GM23338 (cell line): ENCODE data around the gene DVL2. TPM values are rescaled to one million over a fixed set of nuclear protein-coding genes. Genes with fewer than 3 reads are reported as not detected.
A peak's percentile ranks its signal among the peaks of the same experiment; 100 is the strongest.

Experiments used
- ATAC-seq: fragments of 200-7000 bp; cut with Tn5 transposase; 3 replicates; pipeline ENCODE4 v1.9.1; 2020
- DNase-seq: peaks from one replicate; pipeline ENCODE4 v3.0.0-alpha.2; 2015; ENCODE audit warnings: low spot score
- H2AFZ ChIP-seq: fragments of 200-600 bp; sonication (generic); 2 replicates; pipeline ENCODE4 v1.8.0; 2016; ENCODE audit warnings: antibody characterized with exemption, mild to moderate bottlenecking, moderate library complexity
- H3F3A ChIP-seq: fragments of 200-600 bp; sonication (generic); replicated peaks from 2 replicates; pipeline ENCODE4 v1.8.0; 2017; ENCODE audit warnings: antibody characterized with exemption, mixed run types, low read depth
- H3K27ac ChIP-seq: fragments of 200-600 bp; sonication (generic); 2 replicates; pipeline ENCODE4 v1.6.1; 2016; ENCODE audit warnings: low read depth
- H3K27me3 ChIP-seq: fragments of 200-600 bp; sonication (generic); 2 replicates; pipeline ENCODE4 v1.8.0; 2016; ENCODE audit warnings: mild to moderate bottlenecking, mixed run types, moderate library complexity; ENCODE audit not compliant: insufficient read depth
- H3K36me3 ChIP-seq: fragments of 200-600 bp; sonication (generic); 2 replicates; pipeline ENCODE4 v1.8.0; 2016; ENCODE audit warnings: mild to moderate bottlenecking; ENCODE audit not compliant: insufficient read depth
- H3K4me1 ChIP-seq: fragments of 200-600 bp; sonication (generic); 2 replicates; pipeline ENCODE4 v1.8.0; 2016; ENCODE audit warnings: mild to moderate bottlenecking, moderate library complexity; ENCODE audit not compliant: insufficient read depth
- H3K4me2 ChIP-seq: fragments of 200-600 bp; sonication (generic); 2 replicates; pipeline ENCODE4 v1.7.1; 2017; ENCODE audit warnings: mixed run types
- H3K4me3 ChIP-seq: fragments of 200-600 bp; sonication (generic); 2 replicates; pipeline ENCODE4 v1.6.1; 2016; ENCODE audit warnings: mixed run types
- H3K79me2 ChIP-seq: fragments of 200-600 bp; sonication (generic); replicated peaks from 2 replicates; pipeline ENCODE4 v1.8.0; 2017; ENCODE audit warnings: mild to moderate bottlenecking; ENCODE audit not compliant: insufficient read depth
- H3K9me2 ChIP-seq: fragments of 200-600 bp; sonication (generic); 2 replicates; pipeline ENCODE4 v1.8.0; 2017; ENCODE audit not compliant: insufficient read depth
- H4K20me1 ChIP-seq: fragments of 200-600 bp; sonication (generic); replicated peaks from 2 replicates; pipeline ENCODE4 v1.8.0; 2017; ENCODE audit warnings: mild to moderate bottlenecking; ENCODE audit not compliant: insufficient read depth
- H3K27ac Mint-ChIP-seq: 2 replicates; pipeline ENCODE4 v1.8.0; 2020; ENCODE audit warnings: inconsistent platforms, mild to moderate bottlenecking, moderate library complexity, mixed read lengths
- H3K27me3 Mint-ChIP-seq: 3 replicates; pipeline ENCODE4 v1.8.0; 2022; ENCODE audit warnings: low read depth, mild to moderate bottlenecking, moderate library complexity, mixed read lengths, inconsistent platforms; ENCODE audit not compliant: insufficient read depth, poor library complexity
- H3K36me3 Mint-ChIP-seq: 3 replicates; pipeline ENCODE4 v1.8.0; 2021; ENCODE audit warnings: low read depth, mild to moderate bottlenecking, inconsistent platforms, moderate library complexity, mixed read lengths
- H3K4me1 Mint-ChIP-seq: 3 replicates; pipeline ENCODE4 v1.8.0; 2020; ENCODE audit warnings: mild to moderate bottlenecking, inconsistent platforms, mixed read lengths
- H3K4me3 Mint-ChIP-seq: 3 replicates; pipeline ENCODE4 v1.8.0; 2021; ENCODE audit warnings: moderate library complexity, mild to moderate bottlenecking, inconsistent platforms, mixed read lengths
- H3K9me3 Mint-ChIP-seq: 3 replicates; pipeline ENCODE4 v1.8.0; 2020; ENCODE audit warnings: moderate library complexity, mild to moderate bottlenecking, inconsistent platforms, mixed read lengths
- CREB1 ChIP-seq: fragments of 250-450 bp; sonication (Bioruptor Pico); IDR thresholded peaks from 2 replicates; pipeline ENCODE4 v1.5.0; 2020; ENCODE audit warnings: low read depth, mild to moderate bottlenecking, moderate library complexity
- EZH2 ChIP-seq: fragments of 200-600 bp; sonication (generic); IDR thresholded peaks from one replicate; pipeline ENCODE4 v1.8.0; 2017; ENCODE audit warnings: antibody characterized with exemption, mild to moderate bottlenecking, low read depth; ENCODE audit not compliant: unreplicated experiment
- EZH2phosphoT487 ChIP-seq: fragments of 200-600 bp; sonication (generic); IDR thresholded peaks from one replicate; pipeline ENCODE4 v1.8.1; 2018; ENCODE audit warnings: antibody characterized with exemption; ENCODE audit not compliant: unreplicated experiment
- JUNB ChIP-seq: IDR thresholded peaks from one replicate; pipeline ENCODE4 v1.6.1; 2016; ENCODE audit warnings: antibody characterized with exemption; ENCODE audit not compliant: unreplicated experiment
- NANOG ChIP-seq: IDR thresholded peaks from 2 replicates; pipeline ENCODE4 v1.6.1; 2016; ENCODE audit warnings: antibody characterized with exemption, borderline replicate concordance
- POLR2AphosphoS5 ChIP-seq: IDR thresholded peaks from 2 replicates; pipeline ENCODE4 v1.6.1; 2016; ENCODE audit warnings: antibody characterized with exemption, low read depth
- STAT1 ChIP-seq: IDR thresholded peaks from one replicate; pipeline ENCODE4 v1.6.1; 2016; ENCODE audit warnings: antibody characterized with exemption; ENCODE audit not compliant: unreplicated experiment
- ZNF114 ChIP-seq: fragments of 250-450 bp; sonication (Bioruptor Pico); IDR thresholded peaks from 2 replicates; pipeline ENCODE4 v1.5.0; 2020; ENCODE audit warnings: mild to moderate bottlenecking, moderate library complexity
- polyA plus RNA-seq: library from polyadenylated mRNA; unstranded; fragments of >200 nt; fragmentation: Nextera tagmentation; extraction: Ambion mirVana; gene quantifications from 2 replicates; pipeline ENCODE4 v1.2.1, GENCODE V29; 2016
- total RNA-seq: library from RNA; depleted of rRNA; stranded (reverse); fragments of >200 nt; shearing (Covaris generic); gene quantifications from 2 replicates; pipeline ENCODE4 v1.2.3, GENCODE V29; 2014
- TF ChIP-seq, protein P1 (sequence below), 2 experiments: fragments of 200-600 bp in 1 of 2; sonication (generic) in 1 of 2; conservative IDR thresholded peaks; 2 replicates each; pipeline versions ENCODE4 v1.5.1 to v1.6.1; 2016 to 2017; ENCODE audit warnings: antibody characterized with exemption in 2 of 2, low read depth in 2 of 2, mild to moderate bottlenecking in 2 of 2, moderate library complexity in 1 of 2
- TF ChIP-seq, protein P2 (sequence below): IDR thresholded peaks from 2 replicates; pipeline ENCODE4 v1.6.1; 2016; ENCODE audit warnings: antibody characterized with exemption

Gene DVL2
- total and polyA plus RNA-seq, 2 experiments from 2014 or later = 19.7 to 80.6 TPM

DNA sequence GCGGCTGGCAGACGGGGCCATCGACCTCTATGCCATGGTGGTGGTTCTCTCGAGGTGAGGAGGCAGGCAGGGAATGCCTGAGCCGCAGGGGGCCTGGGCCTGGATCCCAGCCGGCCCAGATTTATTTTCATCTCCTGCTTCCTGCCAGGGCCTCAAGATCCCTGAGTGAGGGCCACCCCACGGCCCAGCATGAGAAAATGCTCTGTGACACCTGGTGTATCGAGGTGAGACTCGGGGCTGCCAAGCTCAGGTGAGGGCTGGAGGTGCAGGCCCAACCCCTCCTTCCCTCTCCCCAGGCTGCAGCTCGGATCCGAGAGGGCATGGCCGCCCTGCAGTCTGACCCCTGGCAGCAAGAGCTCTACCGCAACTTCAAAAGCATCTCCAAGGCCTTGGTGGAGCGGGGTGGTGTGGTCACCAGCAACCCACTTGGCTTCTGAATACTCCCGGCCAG is 9.6 kb downstream of the DVL2 start (continued):
- TF ChIP-seq EZH2 (no peak), STAT1 (no peak), JUNB (no peak), POLR2AphosphoS5 (no peak), CREB1 (no peak), EZH2phosphoT487 (no peak), NANOG (no peak), ZNF114 (CRISPR knock-in tag) (no peak)
- TF ChIP-seq, protein P1, sequence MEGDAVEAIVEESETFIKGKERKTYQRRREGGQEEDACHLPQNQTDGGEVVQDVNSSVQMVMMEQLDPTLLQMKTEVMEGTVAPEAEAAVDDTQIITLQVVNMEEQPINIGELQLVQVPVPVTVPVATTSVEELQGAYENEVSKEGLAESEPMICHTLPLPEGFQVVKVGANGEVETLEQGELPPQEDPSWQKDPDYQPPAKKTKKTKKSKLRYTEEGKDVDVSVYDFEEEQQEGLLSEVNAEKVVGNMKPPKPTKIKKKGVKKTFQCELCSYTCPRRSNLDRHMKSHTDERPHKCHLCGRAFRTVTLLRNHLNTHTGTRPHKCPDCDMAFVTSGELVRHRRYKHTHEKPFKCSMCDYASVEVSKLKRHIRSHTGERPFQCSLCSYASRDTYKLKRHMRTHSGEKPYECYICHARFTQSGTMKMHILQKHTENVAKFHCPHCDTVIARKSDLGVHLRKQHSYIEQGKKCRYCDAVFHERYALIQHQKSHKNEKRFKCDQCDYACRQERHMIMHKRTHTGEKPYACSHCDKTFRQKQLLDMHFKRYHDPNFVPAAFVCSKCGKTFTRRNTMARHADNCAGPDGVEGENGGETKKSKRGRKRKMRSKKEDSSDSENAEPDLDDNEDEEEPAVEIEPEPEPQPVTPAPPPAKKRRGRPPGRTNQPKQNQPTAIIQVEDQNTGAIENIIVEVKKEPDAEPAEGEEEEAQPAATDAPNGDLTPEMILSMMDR (conservative IDR thresholded peaks at IDR 0.05; ENCODE audit: low read depth in 2 of 2) = no peak
- TF ChIP-seq, protein P2, sequence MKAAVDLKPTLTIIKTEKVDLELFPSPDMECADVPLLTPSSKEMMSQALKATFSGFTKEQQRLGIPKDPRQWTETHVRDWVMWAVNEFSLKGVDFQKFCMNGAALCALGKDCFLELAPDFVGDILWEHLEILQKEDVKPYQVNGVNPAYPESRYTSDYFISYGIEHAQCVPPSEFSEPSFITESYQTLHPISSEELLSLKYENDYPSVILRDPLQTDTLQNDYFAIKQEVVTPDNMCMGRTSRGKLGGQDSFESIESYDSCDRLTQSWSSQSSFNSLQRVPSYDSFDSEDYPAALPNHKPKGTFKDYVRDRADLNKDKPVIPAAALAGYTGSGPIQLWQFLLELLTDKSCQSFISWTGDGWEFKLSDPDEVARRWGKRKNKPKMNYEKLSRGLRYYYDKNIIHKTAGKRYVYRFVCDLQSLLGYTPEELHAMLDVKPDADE = no peak

DNA sequence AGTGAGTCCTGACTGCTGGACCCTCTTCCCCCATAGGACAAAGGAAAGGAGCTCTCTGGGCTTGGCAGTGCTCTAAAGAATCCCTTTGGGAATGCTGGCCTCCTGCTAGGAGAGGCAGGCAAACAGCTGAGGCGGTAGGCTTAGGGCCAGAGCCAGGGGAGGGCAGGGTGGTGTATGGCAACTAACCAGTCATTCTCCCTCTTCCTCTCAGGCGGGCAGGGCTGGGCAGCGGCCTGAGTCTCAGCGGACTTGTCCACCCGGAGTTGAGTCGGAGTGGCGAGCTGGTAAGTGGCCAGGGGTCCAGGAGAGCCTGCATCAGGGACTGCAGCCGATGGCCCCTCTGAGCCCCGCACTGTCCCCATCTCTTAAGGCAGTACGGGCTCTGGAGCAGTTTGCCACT is 10.2 kb downstream of the DVL2 start:
- no peak overlapping the region for H2AFZ ChIP-seq
- no peaks in the 10 kb centered on the region; the same call in 2 of the 3 replicates for H3K9me3 Mint-ChIP-seq
- no peak overlapping the region for H3K4me2 ChIP-seq
- ATAC-seq = no peak
- no peak for TF ChIP-seq POLR2AphosphoS5
- H3K36me3 Mint-ChIP-seq = peaks cover 79% of the 10 kb centered on the region
- no peaks in the 10 kb centered on the region; the same call in 1 of the 2 replicates for H3K79me2 ChIP-seq
- no peak overlapping the region; the same call in 2 of the 3 replicates for H3K4me3 Mint-ChIP-seq
- H3K4me1 Mint-ChIP-seq = peaks cover 20% of the 10 kb centered on the region
- no peak overlapping the region for H3K4me3 ChIP-seq
- H3K36me3 ChIP-seq = peaks cover 11% of the 10 kb centered on the region; the same call in 1 of the 2 replicates
- H3K27ac Mint-ChIP-seq = peak overlapping the region; percentile 17; the same call in 1 of the 2 replicates
- H3K4me1 ChIP-seq = peaks cover 12% of the 10 kb centered on the region
- H4K20me1 ChIP-seq = peaks cover 37% of the 10 kb centered on the region
- peaks cover 45% of the 10 kb centered on the region for H3K27me3 Mint-ChIP-seq
- no peak overlapping the region for H3K27ac ChIP-seq
- DNase-seq = no peak
- peaks cover 17% of the 10 kb centered on the region for H3F3A ChIP-seq
- H3K9me2 ChIP-seq = no peaks in the 10 kb centered on the region
- no peaks in the 10 kb centered on the region for H3K27me3 ChIP-seq

DNA sequence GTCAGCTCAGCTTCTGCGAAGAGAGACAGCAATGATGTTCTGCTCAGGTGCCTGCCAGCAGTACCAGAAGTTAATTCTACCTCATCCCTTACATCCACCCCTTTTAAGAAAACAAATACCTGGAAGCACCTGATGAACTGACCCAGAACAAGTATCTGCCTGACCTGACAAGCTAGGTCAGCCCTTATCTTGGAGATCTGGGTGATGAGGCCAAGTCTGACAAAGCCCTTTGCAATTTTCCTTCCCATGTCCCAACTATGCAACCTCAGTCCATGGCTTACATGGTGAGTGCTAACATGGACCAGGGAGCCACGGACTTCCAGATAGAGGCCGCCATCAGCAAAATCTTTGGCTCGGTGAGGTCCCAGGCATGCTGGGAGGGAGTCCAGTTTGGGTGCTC is 10.9 kb downstream of the DVL2 start:
- DNase-seq (no peak), ATAC-seq (no peak)
- Histone ChIP-seq H3K4me3 (no peak overlapping the region), H3K27me3 (no peaks in the 10 kb centered on the region), H4K20me1 (peaks cover 34% of the 10 kb centered on the region), H3K9me2 (no peaks in the 10 kb centered on the region), H2AFZ (no peak overlapping the region), H3K4me1 (peaks cover 20% of the 10 kb centered on the region), H3K36me3 (peaks cover 11% of the 10 kb centered on the region; the same call in 1 of the 2 replicates), H3K4me2 (no peak overlapping the region), H3K27ac (no peak overlapping the region), H3K79me2 (no peaks in the 10 kb centered on the region; the same call in 1 of the 2 replicates), H3F3A (peaks cover 17% of the 10 kb centered on the region)
- Mint-ChIP-seq H3K27ac (no peak overlapping the region), H3K4me3 (no peak overlapping the region), H3K27me3 (peaks cover 51% of the 10 kb centered on the region), H3K9me3 (no peaks in the 10 kb centered on the region; the same call in 2 of the 3 replicates), H3K4me1 (peaks cover 28% of the 10 kb centered on the region), H3K36me3 (peaks cover 72% of the 10 kb centered on the region)
- TF ChIP-seq POLR2AphosphoS5 = no peak
- TF ChIP-seq STAT1 = no peak
- TF ChIP-seq, protein P2 = no peak
- no peak for TF ChIP-seq JUNB
- TF ChIP-seq, protein P1 (conservative IDR thresholded peaks at IDR 0.05; ENCODE audit: low read depth in 2 of 2) = no peak
